Measurements from ENCODE around the gene ACSL6.
A peak's percentile ranks its signal among the peaks of the same experiment; 100 is the strongest.

The ACSL6 gene

GRCh38 chr5:132049559-132049958 is 38.1 kb upstream of the ACSL6 start:
- FAIRE-seq (no peak), DNase-seq (ENCODE audit: insufficient read length, low spot score) (no peak)

GRCh38 chr5:132049093-132049492 is 37.6 kb upstream of the ACSL6 start:
- FAIRE-seq (no peak), DNase-seq (ENCODE audit: insufficient read length, low spot score) (no peak)

- FAIRE-seq (no peak), DNase-seq (ENCODE audit: insufficient read length, low spot score) (no peak)
These were observed 35.4 kb upstream of the ACSL6 start for GRCh38 chr5:132046880-132047299.

GRCh38 chr5:132044207-132044606 is 32.7 kb upstream of the ACSL6 start:
- DNase-seq (ENCODE audit: insufficient read length, low spot score) (no peak), FAIRE-seq (no peak)

GRCh38 chr5:132037353-132037752 is 25.9 kb upstream of the ACSL6 start:
- FAIRE-seq (no peak), DNase-seq (ENCODE audit: insufficient read length, low spot score) (no peak)

GRCh38 chr5:132033122-132033521 is 21.7 kb upstream of the ACSL6 start:
- DNase-seq (ENCODE audit: insufficient read length, low spot score): no peak
- no peak for FAIRE-seq

- FAIRE-seq (no peak), DNase-seq (ENCODE audit: insufficient read length, low spot score) (no peak)
These were observed 20.7 kb upstream of the ACSL6 start for GRCh38 chr5:132032196-132032595.

- FAIRE-seq (no peak), DNase-seq (ENCODE audit: insufficient read length, low spot score) (no peak)
These were observed 19.2 kb upstream of the ACSL6 start for GRCh38 chr5:132030610-132031009.

- FAIRE-seq (no peak), DNase-seq (ENCODE audit: insufficient read length, low spot score) (no peak)
These were observed 18.3 kb upstream of the ACSL6 start for GRCh38 chr5:132029609-132030330.

- no peak for DNase-seq (ENCODE audit: insufficient read length, low spot score)
- FAIRE-seq: no peak
These were observed 15.6 kb upstream of the ACSL6 start for GRCh38 chr5:132027027-132027426.

GRCh38 chr5:132026516-132027008 is 15.1 kb upstream of the ACSL6 start:
- DNase-seq (ENCODE audit: insufficient read length, low spot score) (no peak), FAIRE-seq (no peak)

GRCh38 chr5:132025403-132025971 is 14.0 kb upstream of the ACSL6 start:
- FAIRE-seq (no peak), DNase-seq (ENCODE audit: insufficient read length, low spot score) (no peak)

- DNase-seq (ENCODE audit: insufficient read length, low spot score): no peak
- FAIRE-seq: no peak
These were observed 13.4 kb upstream of the ACSL6 start for GRCh38 chr5:132024789-132025402.

- no peak for DNase-seq (ENCODE audit: insufficient read length, low spot score)
- FAIRE-seq: no peak
These were observed 12.6 kb upstream of the ACSL6 start for GRCh38 chr5:132024117-132024435.

- FAIRE-seq (no peak), DNase-seq (ENCODE audit: insufficient read length, low spot score) (no peak)
These were observed 12.0 kb upstream of the ACSL6 start for GRCh38 chr5:132023258-132024116.

- no peak for FAIRE-seq
- no peak for DNase-seq (ENCODE audit: insufficient read length, low spot score)
These were observed 11.3 kb upstream of the ACSL6 start for GRCh38 chr5:132022737-132023136.

- DNase-seq (ENCODE audit: insufficient read length, low spot score) (no peak), FAIRE-seq (no peak)
These were observed 10.2 kb upstream of the ACSL6 start for GRCh38 chr5:132021654-132022053.

GRCh38 chr5:132020568-132021339 is 9.3 kb upstream of the ACSL6 start:
- FAIRE-seq: no peak

GRCh38 chr5:132019857-132020555 is 8.5 kb upstream of the ACSL6 start:
- DNase-seq (ENCODE audit: insufficient read length, low spot score) (peak; percentile 77), FAIRE-seq (peak; percentile 100)

More at GRCh38 chr5:132020568-132021339, 9.3 kb upstream of the ACSL6 start:
- no peak for DNase-seq (ENCODE audit: insufficient read length, low spot score)

- FAIRE-seq (peak; percentile 4), DNase-seq (ENCODE audit: insufficient read length, low spot score) (no peak)
These were observed 7.9 kb upstream of the ACSL6 start for GRCh38 chr5:132019337-132019736.

Measured in GM19239 (cell line).